Tibial nerve (tissue), 4 donors: ENCODE results near the gene FADS6. TPM values are rescaled to one million over a fixed set of nuclear protein-coding genes. Genes with fewer than 3 reads are reported as not detected.
"Not testable (repeated sequence)": the region's sequence is repeated elsewhere in the genome, so short reads cannot be mapped to it uniquely, and the experiment has no call there.

Source experiments
- DNase-seq, 2 donors: peaks; one replicate each; pipeline ENCODE4 v3.0.0-alpha.2; 2019; ENCODE audit warnings: low spot score in 2 of 2
- H3K27ac ChIP-seq, 4 donors: fragments of 200-600 bp; sonication (generic) in 3 of 4; one replicate each; pipeline ENCODE4 v1.5.1; 2017 to 2019; ENCODE audit warnings: mild to moderate bottlenecking in 1 of 4
- H3K27me3 ChIP-seq, 2 donors: fragments of 200-600 bp; sonication (generic) in 1 of 2; one replicate each; pipeline versions ENCODE4 v1.5.1 to v1.6.0; 2017 to 2019
- H3K36me3 ChIP-seq, 3 donors: fragments of 200-600 bp; sonication (generic); one replicate each; pipeline ENCODE4 v1.5.1; 2018 to 2019
- H3K4me1 ChIP-seq, 4 donors: fragments of 200-600 bp; sonication (generic) in 3 of 4; one replicate each; pipeline ENCODE4 v1.5.1; 2017 to 2019
- H3K4me3 ChIP-seq, 4 donors: fragments of 200-600 bp; sonication (generic) in 3 of 4; one replicate each; pipeline ENCODE4 v1.5.1; 2017 to 2019; ENCODE audit warnings: mild to moderate bottlenecking in 1 of 4, moderate library complexity in 1 of 4
- H3K9me3 ChIP-seq, 4 donors: fragments of 200-600 bp; sonication (generic) in 3 of 4; one replicate each; pipeline ENCODE4 v1.5.1; 2017 to 2019
- EP300 ChIP-seq, 2 donors: sonication (generic); formaldehyde crosslinking; IDR thresholded peaks; one replicate each; pipeline ENCODE4 v1.6.1; 2017; ENCODE audit warnings: antibody characterized with exemption in 2 of 2, mild to moderate bottlenecking in 1 of 2
- POLR2A ChIP-seq, 2 donors: fragments of 450-650 bp; IDR thresholded peaks; one replicate each; pipeline ENCODE4 v1.6.1; 2017; ENCODE audit warnings: antibody characterized with exemption in 2 of 2, mild to moderate bottlenecking in 2 of 2, moderate library complexity in 2 of 2
- WGBS, 2 donors: methylation state at CpG; one replicate each; pipeline ENCODE4 v1.1.5; 2018; 5-methylcytosine and 5-hydroxymethylcytosine counted together
- total RNA-seq, 4 donors: library from RNA; depleted of rRNA; stranded (reverse); fragments of >200 nt; gene quantifications; one replicate each; pipeline ENCODE4 v1.1.0, GENCODE V29; 2016
- TF ChIP-seq, protein P1 (sequence below), 5 experiments: fragments of 200-600 bp in 3 of 5; fragments of 450-650 bp in 2 of 5; sonication (generic) in 3 of 5; IDR thresholded peaks; one replicate each; pipeline ENCODE4 v1.5.1; 2016 to 2019; ENCODE audit warnings: antibody characterized with exemption in 5 of 5, mild to moderate bottlenecking in 3 of 5, moderate library complexity in 2 of 5

FADS6 gene
- total RNA-seq, 4 donors from 2014 or later = not detected

DNA sequence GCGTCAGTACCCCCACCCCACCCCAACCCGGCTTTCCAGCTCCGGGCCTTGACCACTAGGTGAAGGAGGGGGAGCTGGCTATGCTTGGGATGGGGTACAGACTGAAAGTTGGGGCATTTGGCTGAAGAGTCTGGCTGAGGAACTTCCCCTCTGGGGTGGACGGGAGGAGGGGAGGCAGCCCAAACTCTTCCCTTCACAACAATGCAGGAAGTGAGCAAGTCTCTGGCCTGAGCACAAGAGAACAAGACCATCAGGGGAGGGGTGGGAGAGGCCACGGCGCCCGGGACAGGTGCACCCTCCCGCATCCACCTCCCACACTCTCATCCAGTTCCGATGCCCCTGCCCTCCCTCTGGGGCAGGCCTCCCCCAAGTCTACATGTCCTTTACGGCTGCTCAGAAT is 24.0 kb upstream of the FADS6 start:
- Histone ChIP-seq H3K27me3 (peaks cover 0 to 71% of the 10 kb centered on the region in 2 donors), H3K27ac (no peak overlapping the region), H3K36me3 (no peaks in the 10 kb centered on the region), H3K4me3 (no peak overlapping the region), H3K9me3 (no peaks in the 10 kb centered on the region), H3K4me1 (peaks cover 0 to 27% (median 3%) of the 10 kb centered on the region in 4 donors)
- WGBS, 2 donors = 58 to 61% methylated on average over 10 of the region's 10 CpGs
- TF ChIP-seq EP300 (IDR thresholded peaks at IDR 0.05) (no peak), POLR2A (IDR thresholded peaks at IDR 0.05) (no peak)
- TF ChIP-seq, protein P1, sequence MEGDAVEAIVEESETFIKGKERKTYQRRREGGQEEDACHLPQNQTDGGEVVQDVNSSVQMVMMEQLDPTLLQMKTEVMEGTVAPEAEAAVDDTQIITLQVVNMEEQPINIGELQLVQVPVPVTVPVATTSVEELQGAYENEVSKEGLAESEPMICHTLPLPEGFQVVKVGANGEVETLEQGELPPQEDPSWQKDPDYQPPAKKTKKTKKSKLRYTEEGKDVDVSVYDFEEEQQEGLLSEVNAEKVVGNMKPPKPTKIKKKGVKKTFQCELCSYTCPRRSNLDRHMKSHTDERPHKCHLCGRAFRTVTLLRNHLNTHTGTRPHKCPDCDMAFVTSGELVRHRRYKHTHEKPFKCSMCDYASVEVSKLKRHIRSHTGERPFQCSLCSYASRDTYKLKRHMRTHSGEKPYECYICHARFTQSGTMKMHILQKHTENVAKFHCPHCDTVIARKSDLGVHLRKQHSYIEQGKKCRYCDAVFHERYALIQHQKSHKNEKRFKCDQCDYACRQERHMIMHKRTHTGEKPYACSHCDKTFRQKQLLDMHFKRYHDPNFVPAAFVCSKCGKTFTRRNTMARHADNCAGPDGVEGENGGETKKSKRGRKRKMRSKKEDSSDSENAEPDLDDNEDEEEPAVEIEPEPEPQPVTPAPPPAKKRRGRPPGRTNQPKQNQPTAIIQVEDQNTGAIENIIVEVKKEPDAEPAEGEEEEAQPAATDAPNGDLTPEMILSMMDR (IDR thresholded peaks at IDR 0.05) = no peak
- no peak for DNase-seq

DNA sequence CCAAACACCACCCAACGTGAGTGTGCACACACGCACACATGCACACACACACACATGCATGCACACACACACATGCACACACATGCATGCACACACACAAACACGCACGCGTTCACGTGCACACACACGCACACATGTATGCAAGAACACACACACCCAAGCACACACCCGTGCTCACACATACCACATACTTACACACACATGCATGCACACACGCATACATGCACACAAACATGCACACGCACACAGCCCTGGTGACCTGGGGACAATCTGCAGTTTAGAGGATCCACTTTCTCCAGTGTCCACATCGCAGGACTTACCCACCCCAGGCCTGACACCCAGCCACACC is 23.4 kb upstream of the FADS6 start:
- WGBS, 2 donors = 91% methylated on average over 11 of the region's 11 CpGs
- Histone ChIP-seq H3K27me3 (peaks cover 0 to 65% of the 10 kb centered on the region in 2 donors), H3K4me1 (peaks cover 0 to 21% (median 3%) of the 10 kb centered on the region in 4 donors), H3K9me3 (no peaks in the 10 kb centered on the region), H3K27ac (no peak overlapping the region), H3K4me3 (no peak overlapping the region), H3K36me3 (no peaks in the 10 kb centered on the region)
- TF ChIP-seq EP300 (IDR thresholded peaks at IDR 0.05) (no peak), POLR2A (IDR thresholded peaks at IDR 0.05) (no peak)
- TF ChIP-seq, protein P1 (IDR thresholded peaks at IDR 0.05) = no peak
- DNase-seq = no peak

DNA sequence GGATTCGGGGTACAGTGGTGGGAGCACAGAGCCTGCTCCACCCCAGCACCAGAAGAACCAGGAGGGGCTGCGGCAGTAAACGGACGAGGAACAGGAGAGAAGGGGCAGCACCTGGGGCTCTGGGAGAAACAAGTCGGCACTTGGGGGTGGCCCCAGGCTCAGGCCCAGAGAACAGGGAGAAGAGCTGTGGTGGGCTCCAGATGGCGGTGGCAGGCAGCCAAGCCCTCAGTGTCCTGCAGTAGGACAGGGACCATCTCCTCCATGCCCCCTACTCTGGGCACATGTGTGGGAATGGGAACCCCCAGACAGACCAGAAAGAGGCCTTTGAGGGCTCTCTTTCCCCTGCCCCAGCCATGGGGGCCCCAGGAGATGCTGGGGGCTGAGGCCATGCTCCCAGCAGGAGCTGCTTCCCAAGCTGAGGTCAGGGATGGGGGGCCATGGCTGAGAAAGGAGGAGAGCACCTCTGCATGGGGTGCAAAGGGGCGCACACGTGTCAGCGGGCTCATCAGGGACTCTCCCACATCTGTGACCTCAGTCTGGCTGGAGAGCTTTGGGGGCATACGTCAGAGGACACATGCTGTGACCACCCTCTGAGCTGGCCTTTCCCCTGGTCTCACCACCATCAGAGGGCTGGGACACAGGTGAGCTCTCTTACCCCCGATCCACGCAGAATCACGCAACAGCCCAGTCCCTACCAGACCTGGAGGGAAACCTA is 22.9 kb upstream of the FADS6 start:
- no peaks in the 10 kb centered on the region for H3K36me3 ChIP-seq
- TF ChIP-seq EP300 (IDR thresholded peaks at IDR 0.05) (no peak), POLR2A (IDR thresholded peaks at IDR 0.05) (no peak)
- TF ChIP-seq, protein P1 (IDR thresholded peaks at IDR 0.05) = no peak
- H3K27me3 ChIP-seq = peaks cover 0 to 59% of the 10 kb centered on the region in 2 donors
- H3K4me1 ChIP-seq = peaks cover 0 to 15% (median 2%) of the 10 kb centered on the region in 4 donors
- H3K9me3 ChIP-seq = no peaks in the 10 kb centered on the region
- WGBS, 2 donors = 82 to 84% methylated on average over 13 of the region's 13 CpGs
- DNase-seq = no peak
- H3K27ac ChIP-seq = no peak overlapping the region
- H3K4me3 ChIP-seq = no peak overlapping the region

DNA sequence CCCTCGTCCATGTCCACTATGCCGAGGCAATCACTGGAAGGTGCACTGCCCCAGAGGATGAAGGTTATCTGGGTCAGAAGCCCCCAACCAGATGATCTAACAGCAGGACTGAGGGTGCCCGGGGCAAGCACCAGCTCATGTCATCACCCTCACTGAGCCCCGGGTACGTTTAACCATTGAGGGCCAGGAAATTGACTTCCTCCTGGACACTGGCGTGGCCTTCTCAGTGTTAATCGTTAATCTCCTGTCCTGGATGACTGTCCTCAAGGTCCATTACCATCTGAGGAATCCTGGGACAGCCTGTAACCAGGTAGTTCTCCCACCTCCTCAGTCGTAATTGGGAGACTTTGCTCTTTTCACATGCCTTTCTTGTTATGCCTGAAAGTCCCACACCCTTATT is 18.0 kb upstream of the FADS6 start:
- peaks cover 0 to 15% of the 10 kb centered on the region in 2 donors for H3K27me3 ChIP-seq
- not testable (repeated sequence) for H3K9me3 ChIP-seq, DNase-seq, H3K4me3 ChIP-seq, H3K4me1 ChIP-seq, H3K36me3 ChIP-seq, H3K27ac ChIP-seq
- 67 to 71% methylated on average over 8 of the region's 8 CpGs for WGBS, 2 donors

DNA sequence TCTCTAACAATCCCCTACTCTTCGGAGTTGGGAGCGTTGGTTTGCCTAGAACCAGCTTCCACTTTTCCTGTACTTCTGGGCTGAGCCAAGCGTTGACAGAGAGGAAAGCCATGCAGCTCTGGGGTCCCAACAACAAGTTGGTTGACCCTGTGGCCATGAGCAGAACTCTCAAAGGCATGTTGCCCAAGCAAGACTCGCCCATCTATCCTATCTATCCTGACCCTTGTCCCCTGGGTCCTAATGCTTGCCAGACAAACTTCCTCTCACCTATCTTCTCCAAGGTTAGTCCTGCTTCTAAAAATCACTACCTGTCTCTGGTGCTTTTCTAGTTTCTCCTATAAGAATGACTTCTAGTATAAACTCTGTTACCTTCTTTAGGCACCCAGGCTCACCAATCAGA is 15.7 kb upstream of the FADS6 start:
- H3K4me1 ChIP-seq, H3K27ac ChIP-seq, H3K36me3 ChIP-seq, H3K4me3 ChIP-seq, H3K9me3 ChIP-seq, DNase-seq: not testable (repeated sequence)
- 67 to 69% methylated on average over 4 of the region's 4 CpGs for WGBS, 2 donors
- H3K27me3 ChIP-seq = peaks cover 0 to 11% of the 10 kb centered on the region in 2 donors

DNA sequence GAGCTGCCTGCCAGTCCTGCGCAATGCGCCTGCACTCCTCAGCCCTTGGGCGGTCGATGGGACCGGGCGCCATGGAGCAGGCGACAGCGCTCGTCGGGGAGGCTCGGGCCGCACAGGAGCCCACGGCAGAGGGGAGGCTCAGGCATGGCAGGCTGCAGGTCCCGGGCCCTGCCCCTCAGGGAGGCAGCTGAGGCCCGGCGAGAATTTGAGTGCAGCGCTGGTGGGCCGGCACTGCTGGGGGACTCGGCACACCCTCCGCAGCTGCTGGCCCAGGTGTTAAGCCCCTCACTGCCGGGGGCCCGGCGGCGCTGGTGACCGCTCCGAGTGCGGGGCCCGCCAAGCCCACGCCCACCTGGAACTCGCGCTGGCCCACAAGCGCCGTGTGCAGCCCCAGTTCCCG is 13.6 kb upstream of the FADS6 start:
- Histone ChIP-seq H3K9me3 (no peaks in the 10 kb centered on the region), H3K36me3 (no peaks in the 10 kb centered on the region), H3K27ac (no peak overlapping the region), H3K4me3 (no peak overlapping the region), H3K27me3 (peaks cover 0 to 28% of the 10 kb centered on the region in 2 donors), H3K4me1 (no peaks in the 10 kb centered on the region)
- no peak for TF ChIP-seq POLR2A (IDR thresholded peaks at IDR 0.05)
- WGBS, 2 donors = 91 to 95% methylated on average over 15 to 33 of the region's 34 CpGs
- DNase-seq = no peak

DNA sequence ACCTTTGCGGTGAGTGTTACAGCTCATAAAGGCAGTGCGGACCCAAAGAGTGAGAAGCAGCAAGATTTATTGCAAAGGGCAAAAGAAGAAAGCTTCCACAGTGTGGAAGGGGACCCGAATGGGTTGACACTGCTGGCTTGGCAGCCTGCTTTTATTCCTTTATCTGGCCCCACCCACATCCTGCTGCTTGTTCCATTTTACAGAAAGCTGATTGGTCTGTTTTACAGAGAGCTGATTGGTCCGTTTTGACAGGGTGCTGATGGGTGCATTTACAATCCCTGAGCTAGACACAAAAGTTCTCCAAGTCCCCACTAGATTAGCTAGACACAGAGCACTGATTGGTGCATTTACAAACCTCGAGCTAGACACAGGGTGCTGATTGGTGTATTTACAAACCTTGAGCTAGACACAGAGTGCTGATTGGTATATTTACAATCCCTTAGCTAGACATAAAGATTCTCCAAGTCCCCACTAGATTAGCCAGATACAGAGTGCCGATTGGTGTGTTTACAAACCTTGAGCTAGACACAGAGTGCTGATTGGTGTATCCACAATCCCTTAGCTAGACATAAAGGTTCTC is 12.9 kb upstream of the FADS6 start:
- H3K27ac ChIP-seq, H3K4me3 ChIP-seq, H3K4me1 ChIP-seq, H3K9me3 ChIP-seq, DNase-seq, H3K36me3 ChIP-seq: not testable (repeated sequence)
- WGBS, 2 donors = 65 to 68% methylated on average over 6 of the region's 6 CpGs
- H3K27me3 ChIP-seq = peaks cover 0 to 28% of the 10 kb centered on the region in 2 donors
